Astrocyte (in vitro differentiated cells and primary cell): Measurements from ENCODE around the gene ABCG8.

Experiments used
- CTCF ChIP-seq: IDR thresholded peaks from 2 replicates; pipeline ENCODE4 v1.5.1; 2011; ENCODE audit warnings: low read depth, mild to moderate bottlenecking, inconsistent platforms, low read length, moderate library complexity; ENCODE audit not compliant: insufficient read depth
- EZH2 ChIP-seq: IDR thresholded peaks from 2 replicates; pipeline ENCODE4 v1.6.1; 2012; ENCODE audit warnings: mild to moderate bottlenecking, low read length, inconsistent platforms; ENCODE audit not compliant: insufficient read depth

- TF ChIP-seq CTCF (no peak), EZH2 (no peak)
Measured at GRCh38 chr2:43798300-43798699, 40.5 kb upstream of the ABCG8 start.
